GM23338 (cell line): ENCODE data around the gene ASCL2. TPM values are rescaled to one million over a fixed set of nuclear protein-coding genes. Genes with fewer than 3 reads are reported as not detected.

Experiments
- ATAC-seq: fragments of 200-7000 bp; cut with Tn5 transposase; 3 replicates; pipeline ENCODE4 v1.9.1; 2020
- DNase-seq: peaks from one replicate; pipeline ENCODE4 v3.0.0-alpha.2; 2015; ENCODE audit warnings: low spot score
- H2AFZ ChIP-seq: fragments of 200-600 bp; sonication (generic); 2 replicates; pipeline ENCODE4 v1.8.0; 2016; ENCODE audit warnings: antibody characterized with exemption, mild to moderate bottlenecking, moderate library complexity
- H3F3A ChIP-seq: fragments of 200-600 bp; sonication (generic); replicated peaks from 2 replicates; pipeline ENCODE4 v1.8.0; 2017; ENCODE audit warnings: antibody characterized with exemption, mixed run types, low read depth
- H3K27ac ChIP-seq: fragments of 200-600 bp; sonication (generic); 2 replicates; pipeline ENCODE4 v1.6.1; 2016; ENCODE audit warnings: low read depth
- H3K27me3 ChIP-seq: fragments of 200-600 bp; sonication (generic); 2 replicates; pipeline ENCODE4 v1.8.0; 2016; ENCODE audit warnings: mild to moderate bottlenecking, mixed run types, moderate library complexity; ENCODE audit not compliant: insufficient read depth
- H3K36me3 ChIP-seq: fragments of 200-600 bp; sonication (generic); 2 replicates; pipeline ENCODE4 v1.8.0; 2016; ENCODE audit warnings: mild to moderate bottlenecking; ENCODE audit not compliant: insufficient read depth
- H3K4me1 ChIP-seq: fragments of 200-600 bp; sonication (generic); 2 replicates; pipeline ENCODE4 v1.8.0; 2016; ENCODE audit warnings: mild to moderate bottlenecking, moderate library complexity; ENCODE audit not compliant: insufficient read depth
- H3K4me2 ChIP-seq: fragments of 200-600 bp; sonication (generic); 2 replicates; pipeline ENCODE4 v1.7.1; 2017; ENCODE audit warnings: mixed run types
- H3K4me3 ChIP-seq: fragments of 200-600 bp; sonication (generic); 2 replicates; pipeline ENCODE4 v1.6.1; 2016; ENCODE audit warnings: mixed run types
- H3K79me2 ChIP-seq: fragments of 200-600 bp; sonication (generic); replicated peaks from 2 replicates; pipeline ENCODE4 v1.8.0; 2017; ENCODE audit warnings: mild to moderate bottlenecking; ENCODE audit not compliant: insufficient read depth
- H3K9me2 ChIP-seq: fragments of 200-600 bp; sonication (generic); 2 replicates; pipeline ENCODE4 v1.8.0; 2017; ENCODE audit not compliant: insufficient read depth
- H4K20me1 ChIP-seq: fragments of 200-600 bp; sonication (generic); replicated peaks from 2 replicates; pipeline ENCODE4 v1.8.0; 2017; ENCODE audit warnings: mild to moderate bottlenecking; ENCODE audit not compliant: insufficient read depth
- H3K27ac Mint-ChIP-seq: 2 replicates; pipeline ENCODE4 v1.8.0; 2020; ENCODE audit warnings: inconsistent platforms, mild to moderate bottlenecking, moderate library complexity, mixed read lengths
- H3K27me3 Mint-ChIP-seq: 3 replicates; pipeline ENCODE4 v1.8.0; 2022; ENCODE audit warnings: low read depth, mild to moderate bottlenecking, moderate library complexity, mixed read lengths, inconsistent platforms; ENCODE audit not compliant: insufficient read depth, poor library complexity
- H3K36me3 Mint-ChIP-seq: 3 replicates; pipeline ENCODE4 v1.8.0; 2021; ENCODE audit warnings: low read depth, mild to moderate bottlenecking, inconsistent platforms, moderate library complexity, mixed read lengths
- H3K4me1 Mint-ChIP-seq: 3 replicates; pipeline ENCODE4 v1.8.0; 2020; ENCODE audit warnings: mild to moderate bottlenecking, inconsistent platforms, mixed read lengths
- H3K4me3 Mint-ChIP-seq: 3 replicates; pipeline ENCODE4 v1.8.0; 2021; ENCODE audit warnings: moderate library complexity, mild to moderate bottlenecking, inconsistent platforms, mixed read lengths
- H3K9me3 Mint-ChIP-seq: 3 replicates; pipeline ENCODE4 v1.8.0; 2020; ENCODE audit warnings: moderate library complexity, mild to moderate bottlenecking, inconsistent platforms, mixed read lengths
- CTCF ChIP-seq, 2 experiments: fragments of 200-600 bp in 1 of 2; sonication (generic) in 1 of 2; conservative IDR thresholded peaks; 2 replicates each; pipeline versions ENCODE4 v1.5.1 to v1.6.1; 2016 to 2017; ENCODE audit warnings: antibody characterized with exemption in 2 of 2, low read depth in 2 of 2, mild to moderate bottlenecking in 2 of 2, moderate library complexity in 1 of 2
- EZH2phosphoT487 ChIP-seq: fragments of 200-600 bp; sonication (generic); IDR thresholded peaks from one replicate; pipeline ENCODE4 v1.8.1; 2018; ENCODE audit warnings: antibody characterized with exemption; ENCODE audit not compliant: unreplicated experiment
- POLR2AphosphoS5 ChIP-seq: IDR thresholded peaks from 2 replicates; pipeline ENCODE4 v1.6.1; 2016; ENCODE audit warnings: antibody characterized with exemption, low read depth
- STAT1 ChIP-seq: IDR thresholded peaks from one replicate; pipeline ENCODE4 v1.6.1; 2016; ENCODE audit warnings: antibody characterized with exemption; ENCODE audit not compliant: unreplicated experiment
- ZNF114 ChIP-seq: fragments of 250-450 bp; sonication (Bioruptor Pico); IDR thresholded peaks from 2 replicates; pipeline ENCODE4 v1.5.0; 2020; ENCODE audit warnings: mild to moderate bottlenecking, moderate library complexity
- ZNF462 ChIP-seq: fragments of 250-450 bp; sonication (Bioruptor Pico); IDR thresholded peaks from 2 replicates; pipeline ENCODE4 v1.5.0; 2020; ENCODE audit warnings: mild to moderate bottlenecking, moderate library complexity
- polyA plus RNA-seq: library from polyadenylated mRNA; unstranded; fragments of >200 nt; fragmentation: Nextera tagmentation; extraction: Ambion mirVana; gene quantifications from 2 replicates; pipeline ENCODE4 v1.2.1, GENCODE V29; 2016
- total RNA-seq: library from RNA; depleted of rRNA; stranded (reverse); fragments of >200 nt; shearing (Covaris generic); gene quantifications from 2 replicates; pipeline ENCODE4 v1.2.3, GENCODE V29; 2014

Gene ASCL2
- total and polyA plus RNA-seq, 2 experiments from 2014 or later = 0.57 to 1.6 TPM

- TF ChIP-seq ZNF462 (CRISPR knock-in tag) (no peak), EZH2phosphoT487 (no peak), STAT1 (no peak), POLR2AphosphoS5 (no peak), CTCF (conservative IDR thresholded peaks at IDR 0.05; ENCODE audit: low read depth in 2 of 2) (no peak)
Measured at GRCh38 chr11:2302306-2302895, 32.0 kb upstream of the ASCL2 start (continued).

GRCh38 chr11:2301631-2302305 is 31.4 kb upstream of the ASCL2 start, which contains the start of the genes C11orf21 and TSPAN32:
TSS of gene C11orf21 (minus strand) at chr11:2301918. CDS start at chr11:2301808, 110 bp downstream.
TSS of gene TSPAN32 (plus strand) at chr11:2302013. CDS start at chr11:2302150, 137 bp downstream.
- Mint-ChIP-seq H3K36me3 (no peaks in the 10 kb centered on the region), H3K4me1 (peaks cover 6% of the 10 kb centered on the region), H3K4me3 (no peak within 1 kb of the TSS), H3K27ac (no peak within 1 kb of the TSS), H3K9me3 (no peaks in the 10 kb centered on the region), H3K27me3 (peaks cover 6% of the 10 kb centered on the region)
- no peak for DNase-seq
- no peak within 1 kb of the TSS for H3K4me3 ChIP-seq
- H3K4me1 ChIP-seq = no peaks in the 10 kb centered on the region
- no peak within 1 kb of the TSS for H3K4me2 ChIP-seq
- H3K9me2 ChIP-seq = no peaks in the 10 kb centered on the region
- no peaks in the 10 kb centered on the region for H3K36me3 ChIP-seq
- no peak within 1 kb of the TSS for H2AFZ ChIP-seq
- no peak for ATAC-seq
- H4K20me1 ChIP-seq = no peaks in the 10 kb centered on the region
- H3K27me3 ChIP-seq = no peaks in the 10 kb centered on the region
- H3F3A ChIP-seq = no peaks in the 10 kb centered on the region
- no peaks in the 10 kb centered on the region for H3K79me2 ChIP-seq
- no peak within 1 kb of the TSS for H3K27ac ChIP-seq
- TF ChIP-seq ZNF462 (CRISPR knock-in tag) (no peak), POLR2AphosphoS5 (no peak), ZNF114 (no peak), EZH2phosphoT487 (no peak)
